H9 (cell line): Measurements from ENCODE around the gene SLC17A9. TPM values are rescaled to one million over a fixed set of nuclear protein-coding genes. Genes with fewer than 3 reads are reported as not detected.
A peak's percentile ranks its signal among the peaks of the same experiment; 100 is the strongest.

Experiments
- DNase-seq: peaks from one replicate; pipeline ENCODE4 v3.0.0-alpha.2; 2017
- H2AFZ ChIP-seq: one replicate; pipeline ENCODE4 v1.6.1; 2013; ENCODE audit warnings: mild to moderate bottlenecking, low read length, control low read depth, moderate library complexity
- H2AK5ac ChIP-seq: 2 replicates; pipeline ENCODE4 v1.6.1; 2013; ENCODE audit warnings: low read length, control low read depth, mixed read lengths; ENCODE audit not compliant: insufficient read length
- H2BK120ac ChIP-seq: one replicate; pipeline ENCODE4 v1.6.1; 2013; ENCODE audit warnings: low read depth, mild to moderate bottlenecking, low read length, control low read depth, inconsistent platforms; ENCODE audit not compliant: poor library complexity, severe bottlenecking
- H2BK12ac ChIP-seq: 2 replicates; pipeline ENCODE4 v1.6.1; 2013; ENCODE audit warnings: low read length, control low read depth, mixed read lengths, low read depth; ENCODE audit not compliant: insufficient read length
- H2BK15ac ChIP-seq: 2 replicates; pipeline ENCODE4 v1.6.1; 2013; ENCODE audit warnings: low read depth, low read length, control low read depth
- H2BK20ac ChIP-seq: one replicate; pipeline ENCODE4 v1.6.1; 2013; ENCODE audit warnings: low read depth, mild to moderate bottlenecking, low read length, control low read depth, inconsistent platforms; ENCODE audit not compliant: poor library complexity, severe bottlenecking
- H2BK5ac ChIP-seq: 2 replicates; pipeline ENCODE4 v1.6.1; 2013; ENCODE audit warnings: low read length, control low read depth, mixed read lengths; ENCODE audit not compliant: insufficient read length
- H3K14ac ChIP-seq: 2 replicates; pipeline ENCODE4 v1.6.1; 2013; ENCODE audit warnings: low read length, control low read depth; ENCODE audit not compliant: insufficient read depth
- H3K18ac ChIP-seq: 2 replicates; pipeline ENCODE4 v1.6.1; 2013; ENCODE audit warnings: low read depth, mild to moderate bottlenecking, mixed read lengths, low read length, control low read depth; ENCODE audit not compliant: insufficient read length
- H3K23ac ChIP-seq: 2 replicates; pipeline ENCODE4 v1.6.1; 2013; ENCODE audit warnings: low read length, control low read depth, mixed read lengths, low read depth; ENCODE audit not compliant: insufficient read length
- H3K23me2 ChIP-seq: 2 replicates; pipeline ENCODE4 v1.6.1; 2013; ENCODE audit warnings: low read depth, mild to moderate bottlenecking, mixed read lengths, low read length, control low read depth; ENCODE audit not compliant: insufficient read length, poor library complexity, severe bottlenecking
- H3K27ac ChIP-seq: 2 replicates; pipeline ENCODE4 v1.5.1; 2013; ENCODE audit warnings: low read length, control low read depth, mixed read lengths, low read depth; ENCODE audit not compliant: insufficient read length
- H3K27me3 ChIP-seq: 2 replicates; pipeline ENCODE4 v1.6.1; 2013; ENCODE audit warnings: low read length, control low read depth, inconsistent platforms; ENCODE audit not compliant: insufficient read depth
- H3K4ac ChIP-seq: 2 replicates; pipeline ENCODE4 v1.6.1; 2013; ENCODE audit warnings: low read depth, mild to moderate bottlenecking, control low read depth, inconsistent platforms, low read length, moderate library complexity
- H3K4me1 ChIP-seq: 2 replicates; pipeline ENCODE4 v1.6.1; 2013; ENCODE audit warnings: low read length, control low read depth, inconsistent platforms; ENCODE audit not compliant: insufficient read depth
- H3K4me2 ChIP-seq: 2 replicates; pipeline ENCODE4 v1.6.1; 2013; ENCODE audit warnings: low read length, control low read depth, mixed read lengths; ENCODE audit not compliant: insufficient read length, insufficient read depth
- H3K56ac ChIP-seq: 2 replicates; pipeline ENCODE4 v1.6.1; 2013; ENCODE audit warnings: low read depth, mild to moderate bottlenecking, mixed read lengths, low read length, control low read depth; ENCODE audit not compliant: insufficient read length
- H3K79me1 ChIP-seq: 2 replicates; pipeline ENCODE4 v1.6.1; 2013; ENCODE audit warnings: low read depth, mild to moderate bottlenecking, moderate library complexity, low read length, control low read depth, inconsistent platforms; ENCODE audit not compliant: insufficient read depth, poor library complexity, severe bottlenecking
- H3K79me2 ChIP-seq: 2 replicates; pipeline ENCODE4 v1.6.1; 2013; ENCODE audit warnings: low read length, control low read depth, inconsistent platforms; ENCODE audit not compliant: insufficient read depth
- H3K9ac ChIP-seq: 2 replicates; pipeline ENCODE4 v1.6.1; 2013; ENCODE audit warnings: low read length, control low read depth, mixed read lengths; ENCODE audit not compliant: insufficient read length; ENCODE audit errors: extremely low read depth
- H3K9me3 ChIP-seq: one replicate; pipeline ENCODE4 v1.6.1; 2013; ENCODE audit warnings: low read depth, low read length, inconsistent platforms; ENCODE audit not compliant: control insufficient read depth
- H3T11ph ChIP-seq: one replicate; pipeline ENCODE4 v1.6.1; 2013; ENCODE audit warnings: mild to moderate bottlenecking, low read length, control low read depth, inconsistent platforms
- H4K20me1 ChIP-seq: one replicate; pipeline ENCODE4 v1.6.1; 2013; ENCODE audit not compliant: control insufficient read depth, insufficient read length, insufficient read depth
- H4K5ac ChIP-seq: 2 replicates; pipeline ENCODE4 v1.6.1; 2013; ENCODE audit warnings: low read depth, mild to moderate bottlenecking, mixed read lengths, low read length, control low read depth; ENCODE audit not compliant: insufficient read length
- H4K8ac ChIP-seq: replicated peaks from 2 replicates; pipeline ENCODE4 v1.6.1; 2013; ENCODE audit warnings: low read length, control low read depth, mixed read lengths, low read depth; ENCODE audit not compliant: insufficient read length
- H4K91ac ChIP-seq: 2 replicates; pipeline ENCODE4 v1.6.1; 2013; ENCODE audit warnings: low read depth, mild to moderate bottlenecking, moderate library complexity, mixed read lengths, low read length, control low read depth; ENCODE audit not compliant: insufficient read length
- H3K27ac Mint-ChIP-seq, 3 experiments: 2 replicates in 2 of 3; 3 replicates in 1 of 3; pipeline ENCODE4 v1.8.0; 2020 to 2021; ENCODE audit warnings: mixed read lengths in 3 of 3, mild to moderate bottlenecking in 1 of 3, moderate library complexity in 1 of 3
- H3K27me3 Mint-ChIP-seq: 2 replicates; pipeline ENCODE4 v1.8.0; 2021; ENCODE audit warnings: low read depth, mild to moderate bottlenecking, moderate library complexity, mixed read lengths
- H3K36me3 Mint-ChIP-seq, 3 experiments: 2 replicates in 2 of 3; 3 replicates in 1 of 3; pipeline ENCODE4 v1.8.0; 2020 to 2021; ENCODE audit warnings: low read depth in 3 of 3, mixed read lengths in 3 of 3; ENCODE audit not compliant: insufficient read depth in 1 of 3
- H3K4me1 Mint-ChIP-seq, 2 experiments: 2 replicates each; pipeline ENCODE4 v1.8.0; 2020; ENCODE audit warnings: mixed read lengths in 2 of 2
- H3K4me3 Mint-ChIP-seq, 2 experiments: 2 replicates in 1 of 2; 3 replicates in 1 of 2; pipeline ENCODE4 v1.8.0; 2020 to 2021; ENCODE audit warnings: mild to moderate bottlenecking in 2 of 2, mixed read lengths in 2 of 2, moderate library complexity in 1 of 2
- H3K9me3 Mint-ChIP-seq, 2 experiments: 2 replicates in 1 of 2; 3 replicates in 1 of 2; pipeline ENCODE4 v1.8.0; 2020; ENCODE audit warnings: mild to moderate bottlenecking in 2 of 2, mixed read lengths in 2 of 2, moderate library complexity in 1 of 2
- CTCF ChIP-seq: fragments of 200-600 bp; sonication (generic); conservative IDR thresholded peaks from 3 replicates; pipeline ENCODE4 v1.8.0; 2021; ENCODE audit warnings: antibody characterized with exemption, mild to moderate bottlenecking
- WGBS: extraction: QIAGEN DNeasy Blood & Tissue Kit; methylation state at CpG from one replicate; pipeline ENCODE4 v1.1.7; 2013; ENCODE audit warnings: missing lambda C conversion rate, low lambda C conversion rate, mixed read lengths; ENCODE audit not compliant: insufficient read length; ENCODE audit errors: extremely low coverage; 5-methylcytosine and 5-hydroxymethylcytosine counted together
- total RNA-seq: library from RNA; stranded (reverse); gene quantifications from 2 replicates; pipeline ENCODE4 v1.2.1, GENCODE V29; 2021

Gene SLC17A9
- total RNA-seq, 1 experiment from 2014 or later: 20.9 TPM

GRCh38 chr20:62971950-62972844 lies 19.7 kb downstream of the SLC17A9 start:
- Histone ChIP-seq H3K79me1 (no peaks in the 10 kb centered on the region), H3K9ac (no peak overlapping the region), H2AK5ac (no peak overlapping the region), H2BK120ac (no peak overlapping the region), H4K91ac (no peak overlapping the region), H3K4me1 (peaks cover 6% of the 10 kb centered on the region), H3K23ac (no peak overlapping the region), H2AFZ (no peak overlapping the region), H2BK5ac (no peak overlapping the region), H3K79me2 (no peaks in the 10 kb centered on the region), H3K27me3 (peaks cover 7% of the 10 kb centered on the region; the same call in 1 of the 2 replicates), H3K27ac (no peak overlapping the region), H4K5ac (no peak overlapping the region), H3K14ac (no peak overlapping the region), H4K8ac (no peak overlapping the region), H3K4me2 (peak overlapping the region; percentile 27), H4K20me1 (no peaks in the 10 kb centered on the region), H2BK15ac (no peak overlapping the region), H3K56ac (no peak overlapping the region), H2BK12ac (no peak overlapping the region), H3K9me3 (no peaks in the 10 kb centered on the region), H2BK20ac (no peak overlapping the region), H3K4ac (no peak overlapping the region), H3K18ac (no peak overlapping the region), H3T11ph (no peak overlapping the region), H3K23me2 (peaks cover 3% of the 10 kb centered on the region)
- Mint-ChIP-seq H3K4me1 (peaks cover 27 to 29% of the 10 kb centered on the region in 2 experiments), H3K4me3 (peak overlapping the region; percentile 56 to 80), H3K27me3 (peaks cover 59% of the 10 kb centered on the region), H3K9me3 (peaks cover 3% of the 10 kb centered on the region in 2 experiments; a peak in 2 of 5 replicates), H3K36me3 (peaks cover 0 to 3% (median 0%) of the 10 kb centered on the region in 3 experiments; a peak in 1 of 7 replicates), H3K27ac (no peak overlapping the region; a peak in 1 of 7 replicates)
- peak; percentile 89 for DNase-seq
- no CpG with 5 or more reads among the region's 38 CpGs for WGBS
- TF ChIP-seq CTCF: peak; percentile 87
